Activated naive CD8-positive, alpha-beta T cell treated with anti-CD3 and anti-CD28 coated beads for 36 hours (primary cell): ENCODE results near the gene SOWAHC. TPM values are rescaled to one million over a fixed set of nuclear protein-coding genes. Genes with fewer than 3 reads are reported as not detected.

Experiments used
- DNase-seq: peaks from one replicate; pipeline ENCODE4 v3.0.0; 2021
- H3K27ac Mint-ChIP-seq: one replicate; pipeline ENCODE4 v1.8.0; 2022; ENCODE audit warnings: mild to moderate bottlenecking, moderate library complexity, mixed read lengths
- H3K27me3 Mint-ChIP-seq: one replicate; pipeline ENCODE4 v1.8.0; 2022; ENCODE audit warnings: mild to moderate bottlenecking, mixed read lengths
- H3K36me3 Mint-ChIP-seq: one replicate; pipeline ENCODE4 v1.8.0; 2021; ENCODE audit warnings: mild to moderate bottlenecking, mixed read lengths
- H3K4me1 Mint-ChIP-seq: one replicate; pipeline ENCODE4 v1.8.0; 2021; ENCODE audit warnings: mixed read lengths
- H3K4me3 Mint-ChIP-seq: one replicate; pipeline ENCODE4 v1.8.0; 2022; ENCODE audit warnings: mild to moderate bottlenecking, moderate library complexity, mixed read lengths
- H3K9me3 Mint-ChIP-seq: one replicate; pipeline ENCODE4 v1.8.0; 2022; ENCODE audit warnings: mixed read lengths
- total RNA-seq, 2 experiments: library from RNA; stranded (reverse); gene quantifications; one replicate each; pipeline ENCODE4 v1.2.3, GENCODE V29; 2021

SOWAHC gene
- total RNA-seq, 2 experiments from 2014 or later, result 0.14 to 0.31 TPM

- Mint-ChIP-seq H3K4me3 (no peak overlapping the region), H3K9me3 (no peaks in the 10 kb centered on the region)
These were observed 35.9 kb downstream of the SOWAHC start for GRCh38 chr2:109649736-109650695.

GRCh38 chr2:109654326-109655050 lies 40.3 kb downstream of the SOWAHC start:
- peaks cover 4% of the 10 kb centered on the region for H3K27me3 Mint-ChIP-seq
- no peak for DNase-seq
- H3K4me1 Mint-ChIP-seq, result no peaks in the 10 kb centered on the region
- H3K4me3 Mint-ChIP-seq, result no peak overlapping the region
- no peaks in the 10 kb centered on the region for H3K9me3 Mint-ChIP-seq
- H3K36me3 Mint-ChIP-seq, result no peaks in the 10 kb centered on the region
- H3K27ac Mint-ChIP-seq, result no peak overlapping the region

More at GRCh38 chr2:109649736-109650695, 35.9 kb downstream of the SOWAHC start:
- Mint-ChIP-seq H3K4me1 (no peaks in the 10 kb centered on the region), H3K36me3 (no peaks in the 10 kb centered on the region), H3K27me3 (peaks cover 4% of the 10 kb centered on the region), H3K27ac (no peak overlapping the region)
- DNase-seq, result no peak

GRCh38 chr2:109655287-109655686 lies 41.1 kb downstream of the SOWAHC start:
- no peak for DNase-seq
- Mint-ChIP-seq H3K4me1 (no peaks in the 10 kb centered on the region), H3K27ac (no peak overlapping the region), H3K27me3 (peaks cover 4% of the 10 kb centered on the region), H3K36me3 (no peaks in the 10 kb centered on the region), H3K4me3 (no peak overlapping the region), H3K9me3 (no peaks in the 10 kb centered on the region)

GRCh38 chr2:109659396-109660045 lies 45.4 kb downstream of the SOWAHC start:
- Mint-ChIP-seq H3K27ac (no peak overlapping the region), H3K36me3 (no peaks in the 10 kb centered on the region), H3K27me3 (peaks cover 4% of the 10 kb centered on the region), H3K9me3 (no peaks in the 10 kb centered on the region), H3K4me3 (no peak overlapping the region), H3K4me1 (no peaks in the 10 kb centered on the region)
- no peak for DNase-seq

- Mint-ChIP-seq H3K27ac (no peak overlapping the region), H3K4me1 (no peaks in the 10 kb centered on the region), H3K4me3 (no peak overlapping the region), H3K36me3 (no peaks in the 10 kb centered on the region), H3K27me3 (peaks cover 4% of the 10 kb centered on the region), H3K9me3 (no peaks in the 10 kb centered on the region)
- no peak for DNase-seq
These were observed 46.1 kb downstream of the SOWAHC start for GRCh38 chr2:109660046-109660860.

- Mint-ChIP-seq H3K4me3 (no peak overlapping the region), H3K9me3 (no peaks in the 10 kb centered on the region), H3K27ac (no peak overlapping the region), H3K27me3 (peaks cover 11% of the 10 kb centered on the region), H3K36me3 (no peaks in the 10 kb centered on the region), H3K4me1 (no peaks in the 10 kb centered on the region)
- no peak for DNase-seq
These were observed 48.7 kb downstream of the SOWAHC start for GRCh38 chr2:109662889-109663288.

GRCh38 chr2:109663721-109664120 lies 49.6 kb downstream of the SOWAHC start:
- Mint-ChIP-seq H3K36me3 (no peaks in the 10 kb centered on the region), H3K9me3 (no peaks in the 10 kb centered on the region), H3K27me3 (peaks cover 11% of the 10 kb centered on the region), H3K27ac (no peak overlapping the region), H3K4me3 (no peak overlapping the region), H3K4me1 (no peaks in the 10 kb centered on the region)
- DNase-seq, result no peak

- Mint-ChIP-seq H3K4me1 (no peaks in the 10 kb centered on the region), H3K27me3 (peaks cover 11% of the 10 kb centered on the region), H3K27ac (no peak overlapping the region), H3K4me3 (no peak overlapping the region), H3K36me3 (no peaks in the 10 kb centered on the region), H3K9me3 (no peaks in the 10 kb centered on the region)
- DNase-seq, result no peak
These were observed 52.3 kb downstream of the SOWAHC start for GRCh38 chr2:109666466-109666865.

Other genes with a start within 250 kb of the SOWAHC start
- under 1 TPM; 0.21 to 0.56 TPM for gene SEPTIN10, start 398 bp upstream of the SOWAHC start, total RNA-seq
- gene RGPD5, start 179.9 kb downstream of the SOWAHC start, total RNA-seq, result 10 to 100 TPM; 22.2 to 27.9 TPM